ENCODE data around the gene COMMD1.

Gene COMMD1

GRCh38 chr2:61959381-61960293, 54.2 kb downstream of the COMMD1 start:
- Mint-ChIP-seq H3K27ac (no peak overlapping the region), H3K27me3 (ENCODE audit: low read depth) (no peaks in the 10 kb centered on the region), H3K4me3 (no peak overlapping the region), H3K36me3 (ENCODE audit: low read depth) (peaks cover 15% of the 10 kb centered on the region), H3K4me1 (no peaks in the 10 kb centered on the region), H3K9me3 (peaks cover 18% of the 10 kb centered on the region)
- TF ChIP-seq CTCF (IDR thresholded peaks at IDR 0.05; ENCODE audit: unreplicated experiment in 3 of 3), result no peak

GRCh38 chr2:61961231-61961901, 55.9 kb downstream of the COMMD1 start:
- Mint-ChIP-seq H3K9me3 (peaks cover 18% of the 10 kb centered on the region), H3K27ac (no peak overlapping the region), H3K4me1 (no peaks in the 10 kb centered on the region), H3K4me3 (no peak overlapping the region), H3K27me3 (ENCODE audit: low read depth) (no peaks in the 10 kb centered on the region), H3K36me3 (ENCODE audit: low read depth) (peaks cover 12% of the 10 kb centered on the region)
- TF ChIP-seq CTCF (IDR thresholded peaks at IDR 0.05; ENCODE audit: unreplicated experiment in 3 of 3), result no peak

- H3K4me1 Mint-ChIP-seq, result no peaks in the 10 kb centered on the region
- H3K36me3 Mint-ChIP-seq (ENCODE audit: low read depth), result peaks cover 12% of the 10 kb centered on the region
- H3K9me3 Mint-ChIP-seq, result peaks cover 18% of the 10 kb centered on the region
- H3K27me3 Mint-ChIP-seq (ENCODE audit: low read depth), result no peaks in the 10 kb centered on the region
- no peak overlapping the region for H3K4me3 Mint-ChIP-seq
- no peak for TF ChIP-seq CTCF (IDR thresholded peaks at IDR 0.05; ENCODE audit: unreplicated experiment in 3 of 3)
- no peak overlapping the region for H3K27ac Mint-ChIP-seq
Observed at GRCh38 chr2:61962095-61962984, 56.9 kb downstream of the COMMD1 start.

- no peak overlapping the region for H3K4me3 Mint-ChIP-seq
- peaks cover 4% of the 10 kb centered on the region for H3K36me3 Mint-ChIP-seq (ENCODE audit: low read depth)
- no peak for TF ChIP-seq CTCF (IDR thresholded peaks at IDR 0.05; ENCODE audit: unreplicated experiment in 3 of 3)
- H3K4me1 Mint-ChIP-seq, result no peaks in the 10 kb centered on the region
- no peaks in the 10 kb centered on the region for H3K27me3 Mint-ChIP-seq (ENCODE audit: low read depth)
- peaks cover 3% of the 10 kb centered on the region for H3K9me3 Mint-ChIP-seq
- no peak overlapping the region for H3K27ac Mint-ChIP-seq
Observed at GRCh38 chr2:61966087-61966727, 60.7 kb downstream of the COMMD1 start.

GRCh38 chr2:61967262-61967661, 61.8 kb downstream of the COMMD1 start:
- H3K36me3 Mint-ChIP-seq (ENCODE audit: low read depth), result no peaks in the 10 kb centered on the region
- no peaks in the 10 kb centered on the region for H3K27me3 Mint-ChIP-seq (ENCODE audit: low read depth)
- no peak overlapping the region for H3K4me3 Mint-ChIP-seq
- H3K9me3 Mint-ChIP-seq, result no peaks in the 10 kb centered on the region
- H3K27ac Mint-ChIP-seq, result no peak overlapping the region
- TF ChIP-seq CTCF (IDR thresholded peaks at IDR 0.05; ENCODE audit: unreplicated experiment in 3 of 3), result no peak
- H3K4me1 Mint-ChIP-seq, result no peaks in the 10 kb centered on the region
